GM19452 (cell line): ENCODE results near the gene PCSK9.

Source experiments
- ATAC-seq: cut with Tn5 transposase; IDR thresholded peaks from one replicate; pipeline ENCODE4 v1.9.1; 2021; ENCODE audit not compliant: unreplicated experiment

The PCSK9 gene

GRCh38 chr1:55057270-55057955 lies 18.1 kb downstream of the PCSK9 start:
- no peak for ATAC-seq

- ATAC-seq, result no peak
Measured at GRCh38 chr1:55057956-55058298, 18.6 kb downstream of the PCSK9 start.

- ATAC-seq, result no peak
Measured at GRCh38 chr1:55059302-55060132, 20.2 kb downstream of the PCSK9 start.

GRCh38 chr1:55060133-55060999 lies 21.0 kb downstream of the PCSK9 start:
- no peak for ATAC-seq

- no peak for ATAC-seq
Measured at GRCh38 chr1:55061000-55061705, 21.8 kb downstream of the PCSK9 start.

GRCh38 chr1:55061706-55062321 lies 22.5 kb downstream of the PCSK9 start:
- ATAC-seq, result no peak

- no peak for ATAC-seq
Measured at GRCh38 chr1:55062801-55063576, 23.6 kb downstream of the PCSK9 start.

- no peak for ATAC-seq
Measured at GRCh38 chr1:55063577-55063942, 24.2 kb downstream of the PCSK9 start.

- ATAC-seq, result no peak
Measured at GRCh38 chr1:55064071-55064581, 24.8 kb downstream of the PCSK9 start.

- ATAC-seq, result no peak
Measured at GRCh38 chr1:55064861-55065263, 25.5 kb downstream of the PCSK9 start.

GRCh38 chr1:55065648-55066047 lies 26.3 kb downstream of the PCSK9 start:
- ATAC-seq, result no peak

GRCh38 chr1:55067022-55067778 lies 27.9 kb downstream of the PCSK9 start:
- ATAC-seq, result no peak

- no peak for ATAC-seq
Measured at GRCh38 chr1:55067914-55068313, 28.6 kb downstream of the PCSK9 start.

- ATAC-seq, result no peak
Measured at GRCh38 chr1:55068638-55069037, 29.3 kb downstream of the PCSK9 start.

- ATAC-seq, result no peak
Measured at GRCh38 chr1:55069280-55069679, 29.9 kb downstream of the PCSK9 start.

- no peak for ATAC-seq
Measured at GRCh38 chr1:55070293-55071164, 31.2 kb downstream of the PCSK9 start.

- ATAC-seq, result no peak
Measured at GRCh38 chr1:55071477-55071876, 32.1 kb downstream of the PCSK9 start.
